ENCODE data around the gene ABLIM3.
A peak's percentile ranks its signal among the peaks of the same experiment; 100 is the strongest.

The ABLIM3 gene

DNA sequence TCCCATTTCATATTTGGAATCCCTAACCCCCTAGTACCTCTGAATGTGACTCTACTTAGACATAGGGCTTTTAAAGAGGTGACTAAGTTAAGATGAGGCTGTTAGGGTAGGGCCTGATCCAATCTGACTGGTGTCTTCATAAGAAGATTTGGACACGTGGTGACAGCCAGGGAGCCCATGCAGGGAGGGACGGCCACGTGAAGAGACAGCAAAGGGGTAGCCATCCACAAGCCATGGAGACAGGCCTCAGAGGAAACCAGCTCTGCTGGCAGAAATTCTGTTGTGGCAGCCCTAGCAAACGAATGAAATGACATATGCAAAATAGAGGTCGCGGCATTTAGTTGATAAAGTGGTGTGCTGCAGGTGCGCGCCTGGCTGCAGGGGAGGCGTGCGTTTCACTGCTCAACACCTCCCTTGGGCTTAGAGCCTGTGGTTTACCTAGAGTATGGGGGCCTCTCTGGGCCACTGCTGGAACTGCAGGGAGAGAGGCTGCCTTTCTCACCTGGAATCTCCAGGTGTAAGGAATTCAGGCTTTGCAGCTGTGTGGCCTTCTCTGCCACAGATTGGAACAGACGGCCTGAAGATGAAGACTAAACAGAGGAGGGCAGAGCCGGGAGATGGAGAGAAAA, 123.3 kb downstream of the ABLIM3 start:
- TF ChIP-seq, protein P1, sequence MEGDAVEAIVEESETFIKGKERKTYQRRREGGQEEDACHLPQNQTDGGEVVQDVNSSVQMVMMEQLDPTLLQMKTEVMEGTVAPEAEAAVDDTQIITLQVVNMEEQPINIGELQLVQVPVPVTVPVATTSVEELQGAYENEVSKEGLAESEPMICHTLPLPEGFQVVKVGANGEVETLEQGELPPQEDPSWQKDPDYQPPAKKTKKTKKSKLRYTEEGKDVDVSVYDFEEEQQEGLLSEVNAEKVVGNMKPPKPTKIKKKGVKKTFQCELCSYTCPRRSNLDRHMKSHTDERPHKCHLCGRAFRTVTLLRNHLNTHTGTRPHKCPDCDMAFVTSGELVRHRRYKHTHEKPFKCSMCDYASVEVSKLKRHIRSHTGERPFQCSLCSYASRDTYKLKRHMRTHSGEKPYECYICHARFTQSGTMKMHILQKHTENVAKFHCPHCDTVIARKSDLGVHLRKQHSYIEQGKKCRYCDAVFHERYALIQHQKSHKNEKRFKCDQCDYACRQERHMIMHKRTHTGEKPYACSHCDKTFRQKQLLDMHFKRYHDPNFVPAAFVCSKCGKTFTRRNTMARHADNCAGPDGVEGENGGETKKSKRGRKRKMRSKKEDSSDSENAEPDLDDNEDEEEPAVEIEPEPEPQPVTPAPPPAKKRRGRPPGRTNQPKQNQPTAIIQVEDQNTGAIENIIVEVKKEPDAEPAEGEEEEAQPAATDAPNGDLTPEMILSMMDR (IDR thresholded peaks at IDR 0.05; ENCODE audit: insufficient read depth, low read depth, low read length, missing control alignments) = peak; percentile 94
- DNase-seq (ENCODE audit: low read depth) = peak; percentile 81

DNA sequence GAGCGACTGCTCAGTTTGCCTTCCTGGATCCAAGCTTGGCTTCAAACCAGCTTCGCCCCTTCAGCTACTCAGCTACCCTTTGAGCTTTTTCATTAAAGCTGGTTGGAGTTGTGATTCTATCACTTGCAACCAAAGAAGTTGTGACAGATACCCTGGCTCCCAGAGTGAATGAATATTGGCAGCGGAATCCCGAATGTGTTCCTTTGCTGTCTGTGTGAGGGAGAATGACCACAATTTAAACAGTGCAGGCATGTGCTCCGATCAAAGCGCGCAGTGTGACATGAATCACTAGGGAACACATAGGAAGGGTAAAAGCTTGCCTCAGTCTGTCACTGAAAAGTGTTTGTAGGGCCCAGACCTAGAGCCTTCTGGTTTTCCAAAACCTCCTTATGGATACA, 123.8 kb downstream of the ABLIM3 start:
- TF ChIP-seq, protein P1 (IDR thresholded peaks at IDR 0.05; ENCODE audit: insufficient read depth, low read depth, low read length, missing control alignments) = no peak
- DNase-seq (ENCODE audit: low read depth) = no peak
- no peak overlapping the region for H3K4me3 ChIP-seq (ENCODE audit: low read length)

More for the DNA sequence above, 123.3 kb downstream of the ABLIM3 start:
- H3K4me3 ChIP-seq (ENCODE audit: low read length) = no peak overlapping the region

DNA sequence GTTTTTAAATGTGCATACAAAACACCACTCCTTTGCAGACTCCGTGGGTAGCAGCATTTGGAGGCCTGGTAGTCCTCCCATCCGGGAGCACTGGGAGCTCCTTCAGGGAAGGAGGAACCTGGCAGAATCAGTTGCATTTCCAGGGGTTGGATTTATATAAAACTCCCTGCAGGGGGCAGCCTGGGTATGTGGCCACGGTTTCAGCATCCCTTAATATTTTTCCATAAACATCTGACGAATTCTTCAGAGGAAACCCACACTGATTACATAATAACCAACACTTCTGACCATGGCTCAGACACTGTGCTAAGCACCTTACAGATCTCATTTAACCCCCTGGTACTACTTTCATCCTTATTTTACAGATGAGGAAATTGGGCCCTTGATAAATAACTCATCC, 124.3 kb downstream of the ABLIM3 start:
- TF ChIP-seq, protein P1 (IDR thresholded peaks at IDR 0.05; ENCODE audit: insufficient read depth, low read depth, low read length, missing control alignments) = peak; percentile 43
- peak; percentile 62 for DNase-seq (ENCODE audit: low read depth)
- H3K4me3 ChIP-seq (ENCODE audit: low read length) = no peak overlapping the region

DNA sequence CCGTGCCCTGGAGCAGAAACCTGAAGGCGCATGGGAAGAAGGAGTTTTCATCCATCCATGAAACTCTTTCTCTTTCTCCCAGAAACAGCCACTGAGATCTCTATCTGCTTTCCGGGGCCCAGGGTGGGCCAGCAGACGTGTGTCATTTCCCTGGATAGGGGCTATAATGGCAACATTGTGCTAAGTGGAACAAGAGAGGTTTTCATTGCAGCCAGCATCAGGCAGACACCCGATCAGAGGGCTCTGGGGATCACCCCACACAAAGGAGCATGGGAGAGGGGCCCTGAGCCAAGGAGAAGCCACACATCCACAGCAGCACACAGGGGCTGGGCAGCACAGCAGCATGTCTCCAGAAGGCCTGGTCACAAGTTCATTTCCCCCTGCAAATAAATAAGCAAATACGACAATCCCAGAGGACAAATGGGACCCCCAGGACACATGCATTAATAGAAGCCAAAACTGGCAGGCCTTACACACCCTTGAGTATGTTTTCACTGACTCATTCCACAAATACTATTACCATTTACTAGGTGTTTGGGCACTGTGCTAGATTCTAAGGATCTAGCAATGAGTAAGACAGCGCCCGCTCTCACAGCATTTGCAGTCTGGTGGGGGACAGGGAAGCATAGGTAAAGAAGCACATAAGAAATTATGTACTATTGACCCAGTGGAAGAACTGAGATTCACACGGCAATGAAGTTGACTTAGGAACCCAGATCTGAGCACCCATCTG, 126.1 kb downstream of the ABLIM3 start:
- TF ChIP-seq, protein P1 (IDR thresholded peaks at IDR 0.05; ENCODE audit: insufficient read depth, low read depth, low read length, missing control alignments) = no peak
- peak; percentile 43 for DNase-seq (ENCODE audit: low read depth)
- H3K4me3 ChIP-seq (ENCODE audit: low read length) = no peak overlapping the region

DNA sequence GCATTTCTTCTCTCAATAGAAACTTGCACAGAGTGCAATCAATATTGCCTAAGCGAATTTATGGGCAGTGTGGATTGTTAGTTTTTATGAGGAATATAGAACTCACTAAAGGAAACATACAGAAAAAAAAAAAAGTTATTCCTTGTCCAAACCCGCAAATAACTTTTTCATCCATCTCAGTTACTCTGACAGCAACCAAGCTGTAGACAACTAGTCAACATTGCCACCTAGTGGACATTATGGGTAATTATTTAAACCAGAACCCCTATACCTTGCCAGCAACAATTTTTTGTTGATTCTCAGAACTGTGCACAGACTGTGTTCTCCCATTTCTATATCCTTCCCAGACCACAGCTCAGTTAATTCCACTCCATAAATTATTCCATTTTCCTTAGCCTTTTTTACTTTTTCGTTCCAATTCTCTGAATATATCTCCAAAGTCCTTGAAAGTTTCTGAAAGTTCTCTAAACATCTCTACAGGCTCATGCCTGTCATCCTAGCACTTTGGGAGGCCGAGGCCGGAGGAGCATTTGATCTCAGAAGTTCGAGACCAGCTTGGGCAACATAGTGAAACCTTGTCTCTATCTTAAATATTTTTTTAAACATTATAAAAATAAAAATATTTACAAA, 127.8 kb downstream of the ABLIM3 start:
- no peak overlapping the region for H3K4me3 ChIP-seq (ENCODE audit: low read length)
- DNase-seq (ENCODE audit: low read depth) = peak; percentile 56
- TF ChIP-seq, protein P1 (IDR thresholded peaks at IDR 0.05; ENCODE audit: insufficient read depth, low read depth, low read length, missing control alignments) = peak; percentile 64

DNA sequence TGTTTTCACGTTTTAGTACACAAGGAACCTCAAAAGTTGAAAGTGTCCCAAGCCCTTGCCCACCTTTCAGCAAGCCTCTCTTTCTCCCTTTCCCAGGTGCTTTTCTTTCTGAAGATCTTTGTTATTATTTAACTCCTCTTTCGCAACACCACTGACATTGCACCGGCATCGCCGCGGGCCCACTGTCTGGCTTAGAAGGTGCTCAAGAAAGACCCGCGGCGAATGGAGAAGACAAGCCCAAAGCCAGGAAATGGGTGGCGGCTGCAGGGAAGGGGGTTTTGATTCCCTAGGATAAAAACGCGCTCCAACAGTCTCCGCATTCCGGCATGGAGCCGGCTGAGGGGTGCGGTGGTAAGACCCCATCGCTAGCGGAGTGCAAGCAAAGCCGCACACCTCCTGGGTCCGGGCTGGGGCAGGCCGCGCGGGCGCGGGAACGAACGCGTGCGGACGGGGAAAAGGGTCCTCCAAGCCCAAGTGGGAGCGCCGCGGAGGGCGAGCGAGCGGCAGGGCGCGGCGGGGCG, 130.0 kb downstream of the ABLIM3 start:
- H3K4me3 ChIP-seq (ENCODE audit: low read length) = peak overlapping the region; percentile 45
- TF ChIP-seq, protein P1 (IDR thresholded peaks at IDR 0.05; ENCODE audit: insufficient read depth, low read depth, low read length, missing control alignments) = no peak
- DNase-seq (ENCODE audit: low read depth) = peak; percentile 64
